NB4 (cell line): ENCODE results near the gene NSD1.

Experiments
- DNase-seq: peaks from one replicate; pipeline ENCODE4 v3.0.0; 2010; ENCODE audit warnings: low read depth
- H3K4me3 ChIP-seq: one replicate; pipeline ENCODE4 v1.5.1; 2011; ENCODE audit warnings: mild to moderate bottlenecking, low read depth, low read length, moderate library complexity
- MYC ChIP-seq: IDR thresholded peaks from 2 replicates; pipeline ENCODE4 v1.6.1; 2011; ENCODE audit warnings: low read depth, low read length
- POLR2A ChIP-seq: IDR thresholded peaks from 2 replicates; pipeline ENCODE4 v1.6.1; 2011; ENCODE audit warnings: mild to moderate bottlenecking; ENCODE audit not compliant: insufficient read length; ENCODE audit errors: extremely low read depth
- TF ChIP-seq, protein P1 (sequence below): IDR thresholded peaks from 2 replicates; pipeline ENCODE4 v1.6.1; 2011; ENCODE audit warnings: low read depth, low read length
- TF ChIP-seq, protein P2 (sequence below): IDR thresholded peaks from one replicate; pipeline ENCODE4 v1.5.1; 2012; ENCODE audit warnings: low read depth, low read length

Gene NSD1

DNA sequence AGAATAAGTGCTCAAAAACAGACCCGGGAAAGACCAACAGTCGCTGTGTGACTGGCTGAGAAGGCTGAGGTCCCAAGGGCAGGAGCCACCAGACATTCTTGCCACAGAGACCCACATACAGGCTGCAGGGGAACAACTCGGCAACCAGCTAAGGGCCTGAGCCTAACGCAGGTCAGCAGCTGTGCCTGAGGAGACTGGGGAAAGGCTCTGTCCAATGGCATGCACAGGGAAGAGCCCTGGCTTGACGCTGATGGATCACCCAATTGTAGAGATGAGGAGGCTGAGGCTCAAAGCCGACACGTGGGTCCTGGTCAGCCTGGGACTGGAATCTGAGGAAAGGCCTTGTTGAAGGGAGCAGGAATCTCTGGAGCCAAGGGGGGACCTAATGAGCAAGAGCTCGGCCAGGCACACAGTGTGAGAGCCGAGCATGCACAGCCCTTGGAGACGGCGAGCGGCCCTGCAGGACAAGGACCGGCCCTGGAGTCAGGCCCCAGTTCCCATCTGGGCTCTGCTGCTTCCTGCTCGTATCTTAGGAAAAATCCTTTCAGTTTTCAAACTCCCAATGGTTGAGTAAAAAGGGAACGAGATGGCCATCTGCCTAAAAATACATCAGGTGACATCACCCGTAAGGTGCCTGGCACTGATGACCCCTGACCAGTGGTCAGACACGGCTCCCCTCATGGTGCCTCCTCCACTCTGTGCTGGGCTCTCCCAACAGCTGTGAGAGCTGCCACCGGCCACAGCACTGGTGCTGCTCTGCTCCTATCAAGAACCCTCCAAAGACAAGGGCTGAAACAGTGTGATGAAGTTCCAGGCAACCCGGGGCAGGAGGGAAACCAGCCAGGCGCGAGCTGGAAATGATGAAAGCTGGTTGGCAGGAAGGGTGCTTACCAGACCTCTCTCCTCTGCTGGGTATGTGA is 201.5 kb downstream of the NSD1 start:
- no peak for DNase-seq
- TF ChIP-seq POLR2A (no peak), MYC (no peak)
- TF ChIP-seq, protein P1, sequence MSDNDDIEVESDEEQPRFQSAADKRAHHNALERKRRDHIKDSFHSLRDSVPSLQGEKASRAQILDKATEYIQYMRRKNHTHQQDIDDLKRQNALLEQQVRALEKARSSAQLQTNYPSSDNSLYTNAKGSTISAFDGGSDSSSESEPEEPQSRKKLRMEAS: no peak
- TF ChIP-seq, protein P2, sequence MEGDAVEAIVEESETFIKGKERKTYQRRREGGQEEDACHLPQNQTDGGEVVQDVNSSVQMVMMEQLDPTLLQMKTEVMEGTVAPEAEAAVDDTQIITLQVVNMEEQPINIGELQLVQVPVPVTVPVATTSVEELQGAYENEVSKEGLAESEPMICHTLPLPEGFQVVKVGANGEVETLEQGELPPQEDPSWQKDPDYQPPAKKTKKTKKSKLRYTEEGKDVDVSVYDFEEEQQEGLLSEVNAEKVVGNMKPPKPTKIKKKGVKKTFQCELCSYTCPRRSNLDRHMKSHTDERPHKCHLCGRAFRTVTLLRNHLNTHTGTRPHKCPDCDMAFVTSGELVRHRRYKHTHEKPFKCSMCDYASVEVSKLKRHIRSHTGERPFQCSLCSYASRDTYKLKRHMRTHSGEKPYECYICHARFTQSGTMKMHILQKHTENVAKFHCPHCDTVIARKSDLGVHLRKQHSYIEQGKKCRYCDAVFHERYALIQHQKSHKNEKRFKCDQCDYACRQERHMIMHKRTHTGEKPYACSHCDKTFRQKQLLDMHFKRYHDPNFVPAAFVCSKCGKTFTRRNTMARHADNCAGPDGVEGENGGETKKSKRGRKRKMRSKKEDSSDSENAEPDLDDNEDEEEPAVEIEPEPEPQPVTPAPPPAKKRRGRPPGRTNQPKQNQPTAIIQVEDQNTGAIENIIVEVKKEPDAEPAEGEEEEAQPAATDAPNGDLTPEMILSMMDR: no peak
- H3K4me3 ChIP-seq: no peak overlapping the region

DNA sequence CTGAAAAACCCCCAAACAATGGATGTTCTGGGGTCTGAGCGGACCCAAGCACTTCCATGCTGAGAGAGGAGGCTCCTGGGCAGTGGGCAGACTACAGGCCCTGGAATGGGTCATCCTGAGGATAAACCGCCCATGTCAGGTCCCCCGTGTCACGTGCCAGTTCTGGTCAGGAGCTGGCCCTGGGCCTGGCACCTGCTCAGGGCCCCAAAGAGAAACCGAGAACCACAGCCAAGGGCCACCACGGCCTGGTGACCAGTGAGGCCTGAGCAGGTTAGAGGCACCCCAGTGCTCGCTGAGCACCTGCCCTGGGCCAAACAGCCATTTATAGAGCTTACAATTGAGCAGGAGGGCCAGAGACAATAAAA is 202.1 kb downstream of the NSD1 start:
- no peak for DNase-seq
- H3K4me3 ChIP-seq: no peak overlapping the region
- no peak for TF ChIP-seq POLR2A
- TF ChIP-seq, protein P2: no peak
- TF ChIP-seq, protein P1: no peak
- TF ChIP-seq MYC: no peak

DNA sequence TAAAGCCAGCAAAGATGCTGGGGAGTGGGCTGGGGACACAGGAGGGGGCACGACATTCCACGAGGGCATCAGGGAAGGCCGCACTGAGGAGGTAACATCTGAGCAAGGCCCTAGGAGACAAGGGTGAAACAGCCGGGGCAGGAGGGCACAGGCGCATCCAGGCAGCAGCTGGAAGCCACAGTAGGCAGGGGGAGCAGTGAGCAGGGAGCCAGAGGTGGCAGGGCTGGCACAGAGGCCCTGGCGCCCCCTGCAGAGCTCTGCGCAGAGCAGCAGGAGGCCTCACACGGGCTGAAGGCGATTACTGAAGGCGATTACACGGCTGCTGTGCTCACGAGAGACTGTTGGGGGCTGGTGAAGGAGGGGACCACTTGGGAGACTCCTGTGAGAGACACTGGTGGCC is 202.5 kb downstream of the NSD1 start:
- peak; percentile 58 for DNase-seq
- TF ChIP-seq MYC: no peak
- TF ChIP-seq, protein P2: peak; percentile 66
- no peak overlapping the region for H3K4me3 ChIP-seq

DNA sequence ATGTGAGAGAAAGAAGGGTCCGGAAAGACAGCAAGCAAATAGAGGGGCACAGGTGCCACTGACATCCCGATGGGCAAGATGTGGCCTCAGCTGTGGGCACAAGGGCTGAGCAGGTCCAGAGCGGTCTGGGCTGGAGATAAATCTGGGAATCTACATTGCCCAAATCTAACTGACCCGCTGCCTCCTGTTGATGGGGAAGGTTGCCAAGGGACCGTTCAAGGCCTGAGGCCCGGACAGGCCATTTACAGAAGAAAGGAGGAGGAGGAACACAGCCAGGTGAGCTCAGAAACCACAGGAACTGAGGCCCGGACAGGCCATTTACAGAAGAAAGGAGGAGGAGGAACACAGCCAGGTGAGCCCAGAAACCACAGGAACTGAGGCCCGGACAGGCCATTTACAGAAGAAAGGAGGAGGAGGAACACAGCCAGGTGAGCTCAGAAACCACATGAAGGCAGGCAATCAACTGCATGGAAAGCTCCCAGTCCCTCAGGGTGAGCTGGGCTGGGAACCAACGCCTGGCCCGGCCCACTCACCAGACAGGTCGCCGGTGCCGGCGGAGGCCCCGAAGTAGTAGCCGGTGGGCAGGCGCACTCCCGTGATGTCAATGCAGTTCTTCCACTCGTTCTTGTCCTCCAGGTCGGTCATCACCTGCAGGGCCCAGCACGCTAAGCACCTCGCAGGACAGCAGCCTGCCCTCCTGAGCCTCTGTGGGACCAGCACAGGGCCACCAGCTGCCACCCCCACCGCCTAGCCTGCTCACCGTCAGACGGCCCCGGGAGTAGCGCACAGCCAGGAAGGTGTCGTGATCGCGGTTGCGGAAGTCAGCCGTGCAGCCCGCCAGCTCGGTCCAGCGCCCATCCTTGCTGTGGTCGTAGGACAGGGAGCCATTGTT is 203.3 kb downstream of the NSD1 start:
- DNase-seq: no peak
- no peak for TF ChIP-seq POLR2A
- TF ChIP-seq MYC: no peak
- TF ChIP-seq, protein P1: no peak
- TF ChIP-seq, protein P2: no peak
- H3K4me3 ChIP-seq: no peak overlapping the region

DNA sequence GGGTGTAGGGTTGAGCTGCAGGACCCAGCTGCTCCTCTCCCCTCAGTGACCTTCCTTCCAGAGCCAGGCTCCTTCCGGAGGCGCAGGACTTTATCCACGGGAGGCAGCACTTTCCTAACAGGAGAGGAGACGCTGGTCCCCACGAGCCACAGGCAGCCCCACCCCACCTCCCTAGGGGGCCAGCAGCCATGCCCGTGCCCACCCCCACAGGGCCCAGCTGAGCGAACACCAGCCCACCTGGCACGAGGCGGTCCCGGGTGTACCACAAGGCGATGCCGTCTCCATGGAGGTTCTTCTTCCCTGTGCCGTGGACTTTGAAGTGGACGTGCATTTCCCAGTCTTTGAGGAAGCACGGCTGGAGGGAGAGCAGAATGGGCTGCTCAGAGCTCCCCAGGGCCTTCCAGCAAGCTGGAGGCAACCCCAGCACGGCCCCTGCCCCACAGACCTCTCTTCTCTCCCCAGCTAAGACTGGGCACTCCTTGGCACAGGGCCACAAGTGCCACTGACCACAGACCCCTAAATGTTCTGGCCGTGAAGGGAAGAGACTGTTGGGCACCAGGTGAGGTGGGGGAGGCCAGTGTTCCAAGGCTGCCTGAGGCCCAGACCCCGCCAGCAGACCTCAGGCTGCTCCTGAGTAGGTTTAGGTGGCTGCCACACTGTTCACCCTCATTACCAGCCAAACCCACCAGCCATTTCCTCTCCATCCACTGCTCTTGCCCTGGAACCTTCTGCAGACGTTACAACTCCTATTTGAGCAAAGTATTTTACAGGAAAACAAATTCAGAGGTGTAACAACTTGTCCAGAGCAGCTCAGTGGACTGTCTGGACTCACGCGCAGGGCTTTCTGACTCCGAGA is 204.9 kb downstream of the NSD1 start:
- TF ChIP-seq, protein P2: no peak
- no peak for TF ChIP-seq MYC
- TF ChIP-seq, protein P1: no peak
- no peak for DNase-seq
- H3K4me3 ChIP-seq: no peak overlapping the region
